ENCODE results near the gene ZC3H4.

The ZC3H4 gene

GRCh38 chr19:47097396-47098201 lies 16.0 kb downstream of the ZC3H4 start:
- in situ Hi-C loops (cut with HindIII; ENCODE audit: low pct_unique_long_range_greater_than_20kb, low sequenced_read_pairs): no loop called here
- TF ChIP-seq JUND (IDR thresholded peaks at IDR 0.05; ENCODE audit: low read depth): no peak

GRCh38 chr19:47096721-47097120 lies 16.9 kb downstream of the ZC3H4 start:
- TF ChIP-seq JUND (IDR thresholded peaks at IDR 0.05; ENCODE audit: low read depth): no peak
- peak in 1 of 2 experiments; percentile 45 for DNase-seq (ENCODE audit: low read depth in 1 of 2, low spot score in 1 of 2)
- in situ Hi-C loops (cut with HindIII; ENCODE audit: low pct_unique_long_range_greater_than_20kb, low sequenced_read_pairs): no loop called here

More at GRCh38 chr19:47097396-47098201, 16.0 kb downstream of the ZC3H4 start:
- peak in 1 of 2 experiments; percentile 37 for DNase-seq (ENCODE audit: low read depth in 1 of 2, low spot score in 1 of 2)

GRCh38 chr19:47096100-47096704 lies 17.4 kb downstream of the ZC3H4 start:
- in situ Hi-C loops (cut with HindIII; ENCODE audit: low pct_unique_long_range_greater_than_20kb, low sequenced_read_pairs): no loop called here
- DNase-seq (ENCODE audit: low read depth in 1 of 2, low spot score in 1 of 2): peak; percentile 74 to 97
- TF ChIP-seq JUND (IDR thresholded peaks at IDR 0.05; ENCODE audit: low read depth): no peak

- in situ Hi-C loops (cut with HindIII; ENCODE audit: low pct_unique_long_range_greater_than_20kb, low sequenced_read_pairs): no loop called here
- DNase-seq (ENCODE audit: low read depth in 1 of 2, low spot score in 1 of 2): no peak
Measured at GRCh38 chr19:47095476-47096099, 18.0 kb downstream of the ZC3H4 start.

GRCh38 chr19:47094557-47095475 lies 18.8 kb downstream of the ZC3H4 start:
- TF ChIP-seq JUND (IDR thresholded peaks at IDR 0.05; ENCODE audit: low read depth): no peak
- in situ Hi-C loops (cut with HindIII; ENCODE audit: low pct_unique_long_range_greater_than_20kb, low sequenced_read_pairs): no loop called here
- no peak for DNase-seq (ENCODE audit: low read depth in 1 of 2, low spot score in 1 of 2)

More at GRCh38 chr19:47095476-47096099, 18.0 kb downstream of the ZC3H4 start:
- TF ChIP-seq JUND (IDR thresholded peaks at IDR 0.05; ENCODE audit: low read depth): no peak

- TF ChIP-seq JUND (IDR thresholded peaks at IDR 0.05; ENCODE audit: low read depth): no peak
- in situ Hi-C loops (cut with HindIII; ENCODE audit: low pct_unique_long_range_greater_than_20kb, low sequenced_read_pairs): no loop called here
- no peak for DNase-seq (ENCODE audit: low read depth in 1 of 2, low spot score in 1 of 2)
Measured at GRCh38 chr19:47093841-47094240, 19.7 kb downstream of the ZC3H4 start.

- TF ChIP-seq JUND (IDR thresholded peaks at IDR 0.05; ENCODE audit: low read depth): no peak
- DNase-seq (ENCODE audit: low read depth in 1 of 2, low spot score in 1 of 2): no peak
- in situ Hi-C loops (cut with HindIII; ENCODE audit: low pct_unique_long_range_greater_than_20kb, low sequenced_read_pairs): no loop called here
Measured at GRCh38 chr19:47093254-47093653, 20.3 kb downstream of the ZC3H4 start.

GRCh38 chr19:47089767-47090350 lies 23.7 kb downstream of the ZC3H4 start:
- no peak for TF ChIP-seq JUND (IDR thresholded peaks at IDR 0.05; ENCODE audit: low read depth)
- in situ Hi-C loops (cut with HindIII; ENCODE audit: low pct_unique_long_range_greater_than_20kb, low sequenced_read_pairs): no loop called here
- no peak for DNase-seq (ENCODE audit: low read depth in 1 of 2, low spot score in 1 of 2)

GRCh38 chr19:47086280-47086679 lies 27.3 kb downstream of the ZC3H4 start:
- no peak for TF ChIP-seq JUND (IDR thresholded peaks at IDR 0.05; ENCODE audit: low read depth)
- no peak for DNase-seq (ENCODE audit: low read depth in 1 of 2, low spot score in 1 of 2)
- in situ Hi-C loops (cut with HindIII; ENCODE audit: low pct_unique_long_range_greater_than_20kb, low sequenced_read_pairs): no loop called here

GRCh38 chr19:47084879-47085439 lies 28.6 kb downstream of the ZC3H4 start:
- DNase-seq (ENCODE audit: low read depth in 1 of 2, low spot score in 1 of 2): no peak
- no peak for TF ChIP-seq JUND (IDR thresholded peaks at IDR 0.05; ENCODE audit: low read depth)
- in situ Hi-C loops (cut with HindIII; ENCODE audit: low pct_unique_long_range_greater_than_20kb, low sequenced_read_pairs): no loop called here

- no peak for DNase-seq (ENCODE audit: low read depth in 1 of 2, low spot score in 1 of 2)
- TF ChIP-seq JUND (IDR thresholded peaks at IDR 0.05; ENCODE audit: low read depth): no peak
- in situ Hi-C loops (cut with HindIII; ENCODE audit: low pct_unique_long_range_greater_than_20kb, low sequenced_read_pairs): no loop called here
Measured at GRCh38 chr19:47082493-47082892, 31.1 kb downstream of the ZC3H4 start.

Measured in T47D (cell line).